ENCODE measurements around the gene MORN5. TPM values are rescaled to one million over a fixed set of nuclear protein-coding genes. Genes with fewer than 3 reads are reported as not detected.

Gene MORN5
- not detected in 3 replicates for total RNA-seq

DNA sequence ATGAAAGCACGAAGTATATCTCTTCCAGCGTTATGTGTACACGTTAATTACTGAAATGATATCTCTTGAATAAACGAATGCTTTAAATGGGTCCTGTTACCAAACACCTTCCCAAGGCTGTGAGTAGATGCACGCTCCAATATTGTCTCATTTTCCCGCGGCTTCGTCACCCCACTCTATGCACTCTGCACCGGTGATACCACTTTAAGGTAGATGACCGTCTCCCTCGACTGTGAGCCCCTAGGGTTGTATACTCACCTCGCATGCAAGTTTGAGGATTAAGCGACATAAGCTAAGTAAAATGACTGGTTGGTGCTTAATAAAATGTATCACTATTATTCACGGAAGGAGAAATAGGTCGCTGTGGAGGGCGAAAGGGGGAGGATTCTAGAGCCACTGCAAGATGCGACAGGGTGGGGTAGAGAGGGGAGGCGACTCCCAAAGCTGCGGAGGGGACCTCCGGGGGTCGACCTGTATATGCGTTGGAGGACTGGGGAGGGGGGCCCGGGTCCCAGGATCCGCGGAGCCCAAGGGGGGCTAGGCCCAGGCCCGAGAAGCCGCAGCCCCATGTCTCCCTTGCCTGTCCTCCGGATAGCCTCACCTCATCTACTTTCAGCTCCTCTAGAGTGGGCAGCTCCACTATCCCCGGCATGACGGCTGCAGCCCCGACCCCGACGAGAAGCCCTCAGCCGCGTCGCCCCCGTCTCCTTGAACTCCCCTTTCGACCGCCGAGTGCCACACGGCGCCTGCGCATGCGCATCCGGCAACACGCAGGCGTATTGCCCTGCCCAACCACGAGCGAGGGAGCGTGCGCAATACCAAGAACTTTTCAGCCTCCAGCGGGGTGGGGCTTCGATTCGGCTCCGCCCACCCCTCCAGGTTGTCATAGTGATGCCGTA is at the start of gene MORN5, which contains the start of gene NDUFA8:
TSS of gene MORN5 (plus strand) at position 883 of the 899 bp plus-strand sequence. CDS start 65 bp downstream, outside the sequence.
TSS of gene NDUFA8 (minus strand) at position 754 of the 899 bp plus-strand sequence. CDS start at position 652, 102 bp downstream.
- DNase-seq (ENCODE audit: low spot score in 2 of 2, unreplicated experiment in 2 of 2) = peak; percentile 97 to 99
- Mint-ChIP-seq H3K27ac (peak within 1 kb of the TSS; percentile 93), H3K36me3 (no peaks in the 10 kb centered on the region), H3K9me3 (peaks cover 11% of the 10 kb centered on the region), H3K4me1 (peaks cover 12% of the 10 kb centered on the region), H3K4me3 (peak within 1 kb of the TSS; percentile 95), H3K27me3 (ENCODE audit: low read depth) (peaks cover 18% of the 10 kb centered on the region)
- TF ChIP-seq CTCF (IDR thresholded peaks at IDR 0.05; ENCODE audit: unreplicated experiment) = no peak

- H3K27me3 Mint-ChIP-seq (ENCODE audit: low read depth) = peaks cover 28% of the 10 kb centered on the region
- H3K4me3 Mint-ChIP-seq = no peak overlapping the region
These were observed 49.4 kb upstream of the MORN5 start for GRCh38 chr9:122110100-122110833.

DNA sequence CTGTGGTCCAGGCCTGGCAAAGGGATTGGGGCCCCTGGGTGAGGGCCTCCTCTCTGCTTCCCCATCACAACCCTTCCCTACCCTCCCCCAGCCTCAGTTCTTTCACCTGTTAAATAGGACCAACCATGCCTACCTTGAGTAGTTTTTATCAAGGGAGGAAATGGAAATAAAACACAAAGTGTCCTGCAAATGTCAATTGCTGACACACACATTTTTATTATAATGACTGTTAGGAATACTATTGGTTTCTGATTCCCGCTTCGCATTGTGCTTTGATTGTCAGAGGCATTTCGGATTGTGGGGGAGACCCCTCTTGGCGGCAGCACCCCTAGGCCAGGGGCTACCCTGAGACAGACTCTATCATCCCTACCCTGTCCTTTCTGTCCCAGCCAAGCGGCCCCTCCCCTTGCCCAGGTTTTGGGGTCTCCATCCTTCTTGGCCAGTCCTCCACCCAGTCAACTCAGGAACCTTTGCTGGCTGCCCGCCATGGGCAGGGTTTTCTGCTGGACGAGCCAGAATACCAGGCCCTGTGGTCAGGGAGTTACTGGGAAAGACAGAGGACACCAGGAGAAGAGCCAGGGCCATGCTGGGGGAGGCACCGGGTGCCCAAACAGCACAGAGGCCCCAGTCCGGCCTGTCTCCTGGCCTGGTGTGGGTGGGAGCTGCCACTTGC is 48.2 kb upstream of the MORN5 start:
- no peaks in the 10 kb centered on the region for H3K9me3 Mint-ChIP-seq
- H3K4me3 Mint-ChIP-seq = no peak overlapping the region
- H3K27ac Mint-ChIP-seq = no peak overlapping the region
- peaks cover 39% of the 10 kb centered on the region for H3K27me3 Mint-ChIP-seq (ENCODE audit: low read depth)
- H3K36me3 Mint-ChIP-seq = no peaks in the 10 kb centered on the region
- TF ChIP-seq CTCF (IDR thresholded peaks at IDR 0.05; ENCODE audit: unreplicated experiment) = no peak
- H3K4me1 Mint-ChIP-seq = no peaks in the 10 kb centered on the region
- DNase-seq (ENCODE audit: low spot score in 2 of 2, unreplicated experiment in 2 of 2) = no peak

More at GRCh38 chr9:122110100-122110833, 49.4 kb upstream of the MORN5 start:
- no peak for DNase-seq (ENCODE audit: low spot score in 2 of 2, unreplicated experiment in 2 of 2)
- no peak overlapping the region for H3K27ac Mint-ChIP-seq
- no peaks in the 10 kb centered on the region for H3K36me3 Mint-ChIP-seq
- no peaks in the 10 kb centered on the region for H3K9me3 Mint-ChIP-seq
- H3K4me1 Mint-ChIP-seq = no peaks in the 10 kb centered on the region
- no peak for TF ChIP-seq CTCF (IDR thresholded peaks at IDR 0.05; ENCODE audit: unreplicated experiment)

GRCh38 chr9:122112238-122112637 is 47.5 kb upstream of the MORN5 start:
- H3K27ac Mint-ChIP-seq = no peak overlapping the region

More at GRCh38 chr9:122112238-122112637, 47.5 kb upstream of the MORN5 start:
- TF ChIP-seq CTCF (IDR thresholded peaks at IDR 0.05; ENCODE audit: unreplicated experiment) = no peak
- no peak overlapping the region for H3K4me3 Mint-ChIP-seq
- H3K27me3 Mint-ChIP-seq (ENCODE audit: low read depth) = peaks cover 39% of the 10 kb centered on the region
- H3K9me3 Mint-ChIP-seq = no peaks in the 10 kb centered on the region
- no peaks in the 10 kb centered on the region for H3K36me3 Mint-ChIP-seq
- H3K4me1 Mint-ChIP-seq = no peaks in the 10 kb centered on the region
- no peak for DNase-seq (ENCODE audit: low spot score in 2 of 2, unreplicated experiment in 2 of 2)

Data from mesothelial cell of epicardium (in vitro differentiated cells).